SK-N-SH treated with all-trans-retinoic acid at 6 μM for 48 hours (cell line): Measurements from ENCODE around the gene CORO7.

Experiments used
- ATAC-seq: fragments of 200-7000 bp; cut with Tn5 transposase; 3 replicates; pipeline ENCODE4 v1.9.1; 2020; ENCODE audit warnings: mild to moderate bottlenecking, moderate library complexity
- ARNTL ChIP-seq: fragments of 450-650 bp; formaldehyde crosslinking; IDR thresholded peaks from 2 replicates; pipeline ENCODE4 v1.5.0; 2020; ENCODE audit warnings: low read depth, mild to moderate bottlenecking, moderate library complexity, borderline replicate concordance
- CSDC2 ChIP-seq: fragments of 250-450 bp; sonication (Bioruptor Pico); IDR thresholded peaks from 2 replicates; pipeline ENCODE4 v1.5.0; 2020; ENCODE audit warnings: mild to moderate bottlenecking, moderate library complexity
- CSRNP3 ChIP-seq: fragments of 250-450 bp; sonication (Bioruptor Pico); IDR thresholded peaks from 2 replicates; pipeline ENCODE4 v1.5.1; 2021; ENCODE audit warnings: mild to moderate bottlenecking, moderate library complexity
- ESRRG ChIP-seq: fragments of 250-450 bp; sonication (Bioruptor Pico); IDR thresholded peaks from 2 replicates; pipeline ENCODE4 v1.6.1; 2021; ENCODE audit warnings: mild to moderate bottlenecking
- GLIS3 ChIP-seq: fragments of 250-450 bp; sonication (Bioruptor Pico); IDR thresholded peaks from 2 replicates; pipeline ENCODE4 v1.5.0; 2020; ENCODE audit warnings: mild to moderate bottlenecking, moderate library complexity
- ISL1 ChIP-seq: fragments of 250-450 bp; sonication (Bioruptor Pico); IDR thresholded peaks from 2 replicates; pipeline ENCODE4 v2.1.2; 2022; ENCODE audit warnings: mild to moderate bottlenecking, moderate library complexity
- PATZ1 ChIP-seq: fragments of 250-450 bp; sonication (Bioruptor Pico); IDR thresholded peaks from 2 replicates; pipeline ENCODE4 v1.8.0; 2020; ENCODE audit warnings: mild to moderate bottlenecking, moderate library complexity, borderline replicate concordance
- POU6F1 ChIP-seq: fragments of 250-450 bp; sonication (Bioruptor Pico); IDR thresholded peaks from 2 replicates; pipeline ENCODE4 v1.8.0; 2021; ENCODE audit warnings: low read depth, mild to moderate bottlenecking, moderate library complexity, borderline replicate concordance
- PPARA ChIP-seq: fragments of 250-450 bp; sonication (Bioruptor Pico); IDR thresholded peaks from 2 replicates; pipeline ENCODE4 v1.5.0; 2020; ENCODE audit warnings: mild to moderate bottlenecking, borderline replicate concordance
- RARB ChIP-seq: fragments of 250-450 bp; sonication (Bioruptor Pico); IDR thresholded peaks from 2 replicates; pipeline ENCODE4 v1.8.0; 2021; ENCODE audit warnings: mild to moderate bottlenecking, moderate library complexity
- SNAI2 ChIP-seq: fragments of 250-450 bp; sonication (Bioruptor Pico); IDR thresholded peaks from 2 replicates; pipeline ENCODE4 v1.5.0; 2020; ENCODE audit warnings: mild to moderate bottlenecking, moderate library complexity
- TCF4 ChIP-seq: fragments of 250-450 bp; sonication (Bioruptor Pico); IDR thresholded peaks from 2 replicates; pipeline ENCODE4 v1.8.0; 2021; ENCODE audit warnings: mild to moderate bottlenecking, moderate library complexity, borderline replicate concordance
- TOX ChIP-seq: fragments of 250-450 bp; sonication (Bioruptor Pico); IDR thresholded peaks from 2 replicates; pipeline ENCODE4 v1.8.0; 2021; ENCODE audit warnings: mild to moderate bottlenecking, moderate library complexity, borderline replicate concordance
- TSHZ2 ChIP-seq: fragments of 250-450 bp; sonication (Bioruptor Pico); IDR thresholded peaks from 2 replicates; pipeline ENCODE4 v1.5.0; 2020; ENCODE audit warnings: mild to moderate bottlenecking, moderate library complexity
- ZC3H10 ChIP-seq: fragments of 250-450 bp; sonication (Bioruptor Pico); IDR thresholded peaks from 2 replicates; pipeline ENCODE4 v1.5.1; 2021; ENCODE audit warnings: mild to moderate bottlenecking, moderate library complexity
- ZFP3 ChIP-seq: fragments of 250-450 bp; sonication (Bioruptor Pico); IDR thresholded peaks from 2 replicates; pipeline ENCODE4 v1.5.0; 2020; ENCODE audit warnings: mild to moderate bottlenecking, moderate library complexity
- ZNF565 ChIP-seq: fragments of 450-650 bp; formaldehyde crosslinking; conservative IDR thresholded peaks from 2 replicates; pipeline ENCODE4 v1.5.0; 2020; ENCODE audit warnings: low read depth, mild to moderate bottlenecking, moderate library complexity

The CORO7 gene

GRCh38 chr16:4371357-4372000 lies 44.9 kb downstream of the CORO7 start, which contains the start of gene VASN:
VASN (plus strand) TSS chr16:4371848; CDS start chr16:4380878, 9,030 bp downstream.
- peak; percentile 43 for ATAC-seq

GRCh38 chr16:4370570-4371356 lies 45.6 kb downstream of the CORO7 start:
- ATAC-seq, result no peak

More at GRCh38 chr16:4371357-4372000, 44.9 kb downstream of the CORO7 start, which contains the start of gene VASN:
- TF ChIP-seq TSHZ2 (no peak), CSDC2 (no peak), ARNTL (no peak), GLIS3 (CRISPR knock-in tag) (0 out of 2 replicates have a peak, but pooled peaks have one; percentile 12), CSRNP3 (no peak), ZC3H10 (no peak), PATZ1 (no peak)

GRCh38 chr16:4370151-4370550 lies 46.2 kb downstream of the CORO7 start:
- no peak for TF ChIP-seq ESRRG (CRISPR knock-in tag)
- no peak for TF ChIP-seq POU6F1 (CRISPR knock-in tag)
- TF ChIP-seq ARNTL, result no peak
- TF ChIP-seq RARB (CRISPR knock-in tag), result no peak
- TF ChIP-seq TSHZ2, result no peak
- TF ChIP-seq ZFP3 (CRISPR knock-in tag), result no peak
- TF ChIP-seq ZNF565, result no peak
- no peak for TF ChIP-seq ISL1 (CRISPR knock-in tag)
- no peak for TF ChIP-seq TOX (CRISPR knock-in tag)
- ATAC-seq, result no peak

More at GRCh38 chr16:4370570-4371356, 45.6 kb downstream of the CORO7 start:
- TF ChIP-seq ZNF565, result no peak
- TF ChIP-seq, all 23 proteins: peak for 0

GRCh38 chr16:4369007-4369733 lies 47.2 kb downstream of the CORO7 start:
- peak; percentile 58 for ATAC-seq
- TF ChIP-seq PPARA (CRISPR knock-in tag), result no peak
- TF ChIP-seq ISL1 (CRISPR knock-in tag), result no peak
- 0 out of 2 replicates have a peak, but pooled peaks have one; percentile 27 for TF ChIP-seq TCF4
- TF ChIP-seq SNAI2 (CRISPR knock-in tag), result no peak
